Spleen (tissue), 7 donors: ENCODE data around the gene TGFB1.
A peak's percentile ranks its signal among the peaks of the same experiment; 100 is the strongest.

Experiments
- CTCF ChIP-seq, 11 experiments: fragments of 200-600 bp in 7 of 11; fragments of 450-650 bp in 4 of 11; sonication (generic) in 4 of 11; IDR thresholded peaks in 8 of 11; conservative IDR thresholded peaks in 3 of 11; 1 replicate in 7 of 11; 2 replicates in 4 of 11; pipeline versions ENCODE4 v1.4.0 to v1.8.0; 2016 to 2021; ENCODE audit warnings: antibody characterized with exemption in 11 of 11, inconsistent platforms in 4 of 11, mild to moderate bottlenecking in 1 of 11
- POLR2AphosphoS5 ChIP-seq, 3 donors: sonication (generic); formaldehyde crosslinking; IDR thresholded peaks; one replicate each; pipeline ENCODE4 v1.5.1; 2017; ENCODE audit warnings: antibody characterized with exemption in 3 of 3
- donor health status: DM: no; HTN: no; CAD: no; lungs with moderate emphysema.
- donor health status: DM: no; HTN: no; CAD: no.
- donor health status: DM: no; HTN: no; CAD: no.

- TF ChIP-seq CTCF (IDR thresholded peaks at IDR 0.05 in 8 of 11, conservative IDR thresholded peaks at IDR 0.05 in 3 of 11) (peak in 5 of 11 experiments; percentile 12 to 21 (median 16)), POLR2AphosphoS5 (IDR thresholded peaks at IDR 0.05) (peak; percentile 12 to 79 (median 72))
These were observed 55.9 kb downstream of the TGFB1 start for GRCh38 chr19:41297628-41298347.
